Natural killer cell treated with Interleukin-12 subunit alpha and Interleukin-12 subunit beta and Interleukin-15 and Interleukin-18, amount 100 ng/mL, for 72 hours (primary cell): Measurements from ENCODE around the gene COG5. TPM values are rescaled to one million over a fixed set of nuclear protein-coding genes. Genes with fewer than 3 reads are reported as not detected.
"Not testable (repeated sequence)": the region's sequence is repeated elsewhere in the genome, so short reads cannot be mapped to it uniquely, and the experiment has no call there.

ENCODE experiments used
- ATAC-seq, 2 donors: fragments of 150-1000 bp; cut with Tn5 transposase in 1 of 2; sonication (Bioruptor Pico), chemical (Tn5 transposase) in 1 of 2; 2 replicates each; pipeline ENCODE4 v1.10.0; 2021
- DNase-seq: peaks from one replicate; pipeline ENCODE4 v3.0.0; 2022; ENCODE audit warnings: low spot score
- H3K27ac Mint-ChIP-seq, 2 donors: 1 replicate in 1 of 2; 2 replicates in 1 of 2; pipeline ENCODE4 v1.8.0; 2022; ENCODE audit warnings: mixed read lengths in 2 of 2, mild to moderate bottlenecking in 1 of 2, moderate library complexity in 1 of 2
- H3K27me3 Mint-ChIP-seq, 2 donors: 1 replicate in 1 of 2; 2 replicates in 1 of 2; pipeline ENCODE4 v1.8.0; 2022; ENCODE audit warnings: mixed read lengths in 2 of 2
- H3K36me3 Mint-ChIP-seq: one replicate; pipeline ENCODE4 v1.8.0; 2022; ENCODE audit warnings: mixed read lengths
- H3K4me1 Mint-ChIP-seq, 2 donors: 1 replicate in 1 of 2; 2 replicates in 1 of 2; pipeline ENCODE4 v1.8.0; 2022; ENCODE audit warnings: low read depth in 2 of 2, mixed read lengths in 2 of 2, mild to moderate bottlenecking in 1 of 2
- H3K4me3 Mint-ChIP-seq: one replicate; pipeline ENCODE4 v1.8.0; 2022; ENCODE audit warnings: mixed read lengths
- H3K9me3 Mint-ChIP-seq: 2 replicates; pipeline ENCODE4 v1.8.0; 2022; ENCODE audit warnings: mixed read lengths
- total RNA-seq, 2 donors: library from RNA; stranded (reverse); gene quantifications; one replicate each; pipeline ENCODE4 v1.2.3, GENCODE V29; 2022

COG5 gene
- total RNA-seq, 2 donors from 2014 or later, result 41.0 to 56.2 TPM

DNA sequence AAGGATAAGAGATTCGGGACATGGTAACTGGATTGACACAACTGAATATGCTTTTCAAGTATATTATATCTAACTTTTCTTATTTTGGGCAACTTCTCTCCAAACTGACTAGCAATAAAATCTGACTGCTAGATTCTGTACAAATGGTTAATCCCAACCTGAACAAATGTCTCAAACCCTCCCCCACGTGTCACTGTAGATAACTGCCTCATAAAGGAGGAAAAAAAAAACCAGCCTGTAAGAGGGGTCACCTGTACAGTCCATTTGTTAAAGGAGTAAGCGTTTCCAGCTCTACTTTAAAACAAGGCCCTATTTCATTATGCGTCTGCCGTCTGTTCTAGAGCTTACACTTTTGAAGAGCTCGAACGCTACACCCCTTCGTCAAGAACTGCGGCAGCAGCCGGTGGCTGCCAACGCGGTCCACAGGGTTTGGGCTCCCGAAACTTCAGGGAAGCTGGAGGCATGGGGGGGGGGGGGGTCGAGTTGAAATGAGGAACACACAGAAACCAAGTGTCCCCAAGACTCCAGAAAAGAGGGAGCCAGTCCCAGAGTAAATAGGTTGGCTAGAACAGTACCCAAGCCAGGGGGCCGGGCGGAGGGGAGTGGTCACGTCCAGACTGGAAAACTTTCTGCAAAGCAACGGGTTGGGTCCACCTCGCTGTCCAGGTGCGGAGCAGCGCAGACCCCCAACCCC lies 492 bp downstream of the COG5 start:
- Mint-ChIP-seq H3K4me1 (peaks cover 40 to 48% of the 10 kb centered on the region in 2 donors), H3K36me3 (no peaks in the 10 kb centered on the region), H3K4me3 (peak overlapping the region; percentile 86), H3K27ac (peak overlapping the region; percentile 66 to 86), H3K9me3 (no peaks in the 10 kb centered on the region), H3K27me3 (no peaks in the 10 kb centered on the region)
- no peak for DNase-seq
- ATAC-seq, result peak; percentile 75 to 78

DNA sequence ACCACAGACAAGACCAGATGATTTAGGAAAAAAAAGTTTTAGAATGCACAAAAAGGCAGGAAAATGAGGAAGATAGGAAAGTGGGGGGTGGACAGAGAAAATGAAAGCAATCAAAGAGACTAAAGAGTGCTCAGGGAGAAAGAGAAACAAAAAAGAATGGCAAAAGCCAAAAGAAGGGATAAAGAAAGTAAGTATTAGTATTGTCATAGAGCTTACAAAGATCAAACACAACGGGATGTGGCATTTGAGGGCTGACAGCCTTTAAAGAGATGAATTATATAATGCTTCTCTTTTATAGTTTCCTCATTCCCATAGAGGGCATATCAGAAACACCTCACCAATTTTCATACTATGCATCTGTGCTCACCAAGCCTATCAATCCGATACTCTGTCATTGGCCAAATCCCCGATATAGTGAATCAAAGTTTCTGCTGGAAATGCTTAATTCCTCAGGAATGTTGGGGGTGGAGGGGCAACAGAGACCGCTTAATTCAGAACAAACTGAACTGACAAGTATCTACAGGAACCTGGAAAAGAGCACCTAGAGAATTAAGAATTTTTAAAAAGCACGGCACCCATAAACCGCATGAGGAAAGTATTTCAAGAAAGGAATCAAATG lies 2.7 kb downstream of the COG5 start:
- Mint-ChIP-seq H3K4me1 (peaks cover 39 to 48% of the 10 kb centered on the region in 2 donors), H3K36me3 (no peaks in the 10 kb centered on the region), H3K4me3 (peak overlapping the region; percentile 7), H3K27ac (peak overlapping the region; percentile 6 to 28), H3K27me3 (no peaks in the 10 kb centered on the region), H3K9me3 (no peaks in the 10 kb centered on the region)
- DNase-seq (no peak), ATAC-seq (no peak)

DNA sequence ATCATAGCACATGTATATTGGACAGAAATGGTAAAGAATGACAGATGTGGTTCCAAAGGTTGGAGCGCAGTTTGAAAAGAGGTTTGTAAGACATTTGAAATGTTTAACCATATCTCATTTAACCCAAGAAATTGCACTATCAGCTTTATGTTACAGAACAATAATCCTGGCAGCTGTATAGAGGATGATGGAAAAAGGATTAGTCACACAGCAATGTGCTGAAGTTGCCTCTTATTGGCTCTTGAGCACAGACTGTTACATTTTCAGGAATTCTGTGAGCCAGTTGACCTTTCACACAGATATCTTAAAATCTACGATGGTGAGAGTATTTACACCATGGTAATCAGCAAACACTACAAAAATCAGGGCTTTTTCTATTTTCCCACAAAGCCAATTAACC lies 3.9 kb downstream of the COG5 start:
- no peak overlapping the region for H3K4me3 Mint-ChIP-seq
- H3K36me3 Mint-ChIP-seq, result no peaks in the 10 kb centered on the region
- H3K9me3 Mint-ChIP-seq, result no peaks in the 10 kb centered on the region
- H3K27ac Mint-ChIP-seq, result no peak overlapping the region
- H3K4me1 Mint-ChIP-seq, result peaks cover 35 to 46% of the 10 kb centered on the region in 2 donors
- ATAC-seq, result no peak
- H3K27me3 Mint-ChIP-seq, result no peaks in the 10 kb centered on the region
- no peak for DNase-seq

DNA sequence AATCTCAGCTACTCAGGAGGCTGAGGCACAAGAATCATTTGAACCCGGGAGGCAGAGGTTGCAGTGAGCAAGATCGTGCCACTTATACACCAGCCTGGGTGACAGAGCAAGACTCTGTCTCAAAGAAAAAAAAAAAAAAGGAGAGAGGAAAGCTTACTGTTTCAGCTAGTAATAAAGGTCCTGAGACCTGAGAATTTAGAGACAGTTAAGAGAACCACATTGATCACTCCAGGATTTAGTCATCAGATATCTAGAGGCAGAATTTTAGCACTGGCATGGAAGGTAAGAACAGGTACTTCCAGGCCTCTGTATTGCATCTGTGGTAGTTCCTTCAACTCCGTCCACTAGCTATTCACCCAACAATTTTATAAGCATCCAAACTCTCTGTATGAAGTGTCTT lies 7.8 kb downstream of the COG5 start:
- Mint-ChIP-seq H3K36me3 (peaks cover 5% of the 10 kb centered on the region), H3K4me3 (no peak overlapping the region), H3K9me3 (no peaks in the 10 kb centered on the region), H3K4me1 (peaks cover 10 to 27% of the 10 kb centered on the region in 2 donors), H3K27ac (no peak overlapping the region), H3K27me3 (no peaks in the 10 kb centered on the region)
- DNase-seq, result no peak
- no peak for ATAC-seq

DNA sequence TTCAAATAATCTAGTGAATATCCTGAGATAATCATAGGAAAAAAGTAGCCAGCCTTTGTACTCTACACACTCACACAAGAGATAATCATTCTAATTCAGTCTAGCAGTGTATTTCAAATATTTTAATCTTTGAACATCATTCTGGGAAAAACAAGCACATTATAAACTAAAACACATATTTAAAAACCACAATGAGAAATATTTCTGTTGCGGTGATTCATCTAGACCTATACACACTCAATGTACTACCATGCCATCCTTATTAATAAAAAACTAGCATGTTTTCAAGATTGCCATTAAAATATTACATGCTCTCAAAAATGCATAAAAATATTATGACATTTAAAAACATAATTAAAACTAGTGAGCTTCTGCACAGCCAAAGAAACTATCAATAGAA lies 11.8 kb downstream of the COG5 start:
- no peak for DNase-seq
- Mint-ChIP-seq H3K4me1 (peaks cover 11 to 17% of the 10 kb centered on the region in 2 donors), H3K9me3 (no peaks in the 10 kb centered on the region), H3K36me3 (peaks cover 21% of the 10 kb centered on the region), H3K4me3 (no peak overlapping the region), H3K27ac (no peak overlapping the region), H3K27me3 (no peaks in the 10 kb centered on the region)
- ATAC-seq, result no peak

DNA sequence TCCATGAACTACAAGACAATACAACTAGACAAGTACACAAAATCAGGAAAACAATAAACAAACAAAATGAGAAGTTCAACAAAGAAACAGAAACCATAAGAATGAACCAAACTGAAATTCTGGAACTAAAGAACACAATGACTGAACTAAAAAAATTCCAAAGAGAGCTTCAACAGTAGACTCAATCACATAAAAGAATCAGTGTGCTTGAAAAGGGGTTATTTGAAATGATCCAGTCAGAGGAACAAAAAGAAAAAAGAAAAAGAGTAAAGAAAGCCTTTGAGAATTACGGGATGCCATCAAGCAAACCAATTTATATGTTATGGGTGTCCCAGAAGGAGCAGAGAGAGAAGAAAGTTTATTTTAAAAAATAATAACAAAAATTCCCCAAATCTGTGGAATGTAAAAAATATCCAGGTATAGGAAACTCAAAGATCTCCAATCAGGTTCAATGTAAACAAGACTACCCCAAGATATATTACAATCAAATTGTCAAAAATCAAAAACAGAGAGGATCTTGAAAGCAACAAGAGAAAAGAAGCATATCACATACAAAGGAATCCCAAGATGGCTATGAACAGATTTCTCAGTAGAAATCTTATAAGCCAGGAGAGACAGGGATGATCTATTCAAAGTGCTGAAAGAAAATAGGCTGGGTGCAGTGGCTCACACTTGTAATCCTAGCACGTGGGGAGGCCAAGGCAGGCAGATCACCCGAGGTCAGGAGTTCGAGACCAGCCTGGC lies 18.7 kb downstream of the COG5 start:
- no peaks in the 10 kb centered on the region for H3K27me3 Mint-ChIP-seq
- no peak for DNase-seq
- no peak overlapping the region for H3K27ac Mint-ChIP-seq
- peaks cover 4% of the 10 kb centered on the region for H3K9me3 Mint-ChIP-seq
- no peak for ATAC-seq
- H3K4me3 Mint-ChIP-seq, result no peak overlapping the region
- H3K36me3 Mint-ChIP-seq, result peaks cover 42% of the 10 kb centered on the region
- H3K4me1 Mint-ChIP-seq, result peaks cover 3 to 5% of the 10 kb centered on the region in 2 donors

DNA sequence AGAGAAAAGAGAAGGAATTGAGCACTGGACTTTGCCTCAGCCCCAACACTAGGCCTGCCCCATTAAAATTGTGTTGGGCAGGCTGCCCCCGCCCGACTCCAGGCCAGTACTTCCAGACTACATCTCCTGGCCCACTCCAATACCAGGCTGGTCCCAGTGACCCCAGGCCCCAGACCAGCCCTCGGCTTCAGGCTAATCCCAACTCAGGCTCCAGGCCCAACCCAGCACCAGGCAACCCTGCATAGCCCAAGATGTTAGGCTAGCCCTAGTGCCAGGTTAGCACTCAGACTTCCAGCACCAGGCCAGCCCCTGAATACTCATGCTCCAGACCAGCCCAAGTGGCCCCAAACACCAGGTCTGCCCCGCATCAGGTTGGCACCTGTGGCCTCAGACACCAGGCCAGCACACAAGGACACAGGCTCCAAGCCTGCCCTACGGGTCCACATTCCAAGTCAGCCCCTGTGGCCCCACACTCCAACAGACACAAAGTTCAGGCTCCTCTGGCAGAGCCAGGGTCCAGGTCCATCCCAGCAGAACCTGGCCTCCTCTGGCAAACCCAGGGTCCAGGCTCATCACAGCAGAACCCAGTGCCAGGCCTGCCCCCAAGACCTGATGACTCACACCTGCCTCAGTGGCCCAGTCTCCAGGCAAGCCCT lies 20.3 kb downstream of the COG5 start:
- Mint-ChIP-seq H3K27ac (no peak overlapping the region), H3K36me3 (peaks cover 45% of the 10 kb centered on the region), H3K4me1 (peaks cover 3 to 10% of the 10 kb centered on the region in 2 donors), H3K27me3 (no peaks in the 10 kb centered on the region), H3K4me3 (no peak overlapping the region), H3K9me3 (peaks cover 4% of the 10 kb centered on the region)
- ATAC-seq (peak in 1 of 2 donors; percentile 43), DNase-seq (no peak)

DNA sequence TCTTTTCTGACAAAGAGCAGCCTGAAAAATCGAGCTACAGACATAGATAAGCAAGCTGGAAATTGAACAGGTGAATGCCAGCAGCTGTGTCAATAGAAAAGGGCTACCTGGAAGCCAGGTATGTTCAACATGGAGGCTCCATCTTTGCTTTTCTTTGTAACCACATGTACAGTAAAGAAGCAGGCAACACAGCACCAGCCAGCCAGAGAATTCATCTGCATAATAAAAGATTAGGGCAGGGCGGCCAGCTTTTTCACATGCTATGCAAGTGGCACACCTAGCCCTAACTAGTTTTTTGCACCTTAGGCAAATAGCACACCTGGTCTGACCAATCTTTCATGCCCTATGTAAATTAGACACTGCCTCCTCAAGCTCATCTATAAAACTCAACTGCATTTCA lies 25.7 kb downstream of the COG5 start:
- H3K4me1 Mint-ChIP-seq, result peaks cover 28 to 34% of the 10 kb centered on the region in 2 donors
- peaks cover 35% of the 10 kb centered on the region for H3K36me3 Mint-ChIP-seq
- H3K27ac Mint-ChIP-seq, result no peak overlapping the region

DNA sequence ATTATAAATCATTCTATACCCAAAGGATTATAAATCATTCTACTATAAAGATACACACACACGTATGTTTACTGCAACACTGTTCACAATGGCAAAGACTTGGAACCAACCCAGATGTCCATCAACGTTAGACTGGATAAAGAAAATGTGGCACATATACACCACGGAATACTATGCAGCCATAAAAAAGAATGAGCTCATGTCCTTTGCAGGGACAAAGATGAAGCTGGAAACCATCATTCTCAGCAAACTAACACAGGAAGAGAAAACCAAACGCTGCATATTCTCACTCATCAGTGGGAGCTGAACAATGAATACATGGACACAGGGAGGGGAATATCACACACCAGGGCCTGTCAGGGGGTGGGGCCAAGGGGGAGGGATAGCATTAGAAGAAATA lies 26.5 kb downstream of the COG5 start:
- DNase-seq, H3K27me3 Mint-ChIP-seq, H3K27ac Mint-ChIP-seq, H3K4me3 Mint-ChIP-seq, H3K9me3 Mint-ChIP-seq, ATAC-seq: not testable (repeated sequence)
- H3K4me1 Mint-ChIP-seq, result peaks cover 26 to 37% of the 10 kb centered on the region in 2 donors
- H3K36me3 Mint-ChIP-seq, result peaks cover 32% of the 10 kb centered on the region

More for the DNA sequence above, 25.7 kb downstream of the COG5 start:
- no peaks in the 10 kb centered on the region for H3K27me3 Mint-ChIP-seq
- DNase-seq, result no peak
- peaks cover 8% of the 10 kb centered on the region for H3K9me3 Mint-ChIP-seq
- no peak overlapping the region for H3K4me3 Mint-ChIP-seq
- no peak for ATAC-seq

DNA sequence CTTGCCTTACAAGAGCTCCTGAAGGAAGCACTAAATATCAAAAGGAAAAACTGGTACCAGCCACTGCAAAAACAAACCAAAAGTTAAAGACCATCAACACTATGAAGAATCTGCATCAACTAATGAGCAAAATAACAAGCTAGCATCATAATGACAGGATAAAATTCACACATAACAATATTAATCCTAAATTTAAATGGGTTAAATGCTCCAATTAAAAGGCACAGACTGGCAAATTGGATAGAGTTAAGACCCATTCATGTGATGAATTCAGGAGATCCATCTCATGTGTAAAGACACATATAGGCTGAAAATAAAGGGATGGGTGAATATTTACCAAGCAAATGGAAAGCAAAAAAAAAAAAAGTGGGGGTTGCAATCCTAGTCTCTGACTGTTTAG lies 29.6 kb downstream of the COG5 start:
- no peaks in the 10 kb centered on the region for H3K27me3 Mint-ChIP-seq
- peaks cover 8% of the 10 kb centered on the region for H3K9me3 Mint-ChIP-seq
- ATAC-seq, result no peak
- peaks cover 26 to 29% of the 10 kb centered on the region in 2 donors for H3K4me1 Mint-ChIP-seq
- H3K36me3 Mint-ChIP-seq, result peaks cover 25% of the 10 kb centered on the region
- no peak overlapping the region for H3K4me3 Mint-ChIP-seq
- DNase-seq, result no peak
- H3K27ac Mint-ChIP-seq, result no peak overlapping the region

DNA sequence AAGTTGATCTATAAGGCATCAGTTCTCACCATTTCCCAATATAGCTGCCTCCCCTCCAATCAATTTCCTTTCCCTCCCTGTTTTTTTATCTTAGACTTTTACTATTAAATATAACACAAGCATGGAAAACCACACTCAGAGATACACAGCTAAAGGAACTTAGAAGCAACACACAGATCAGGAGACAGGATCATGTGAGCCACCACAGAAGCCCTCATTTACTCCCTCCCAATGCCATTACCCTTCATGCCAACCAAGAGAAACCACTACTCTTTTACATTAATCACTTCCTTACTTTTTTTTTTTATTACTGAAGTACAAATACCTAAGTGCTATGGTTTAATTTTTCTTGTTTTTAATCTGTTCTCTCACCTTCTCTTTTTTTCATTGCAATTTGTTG lies 33.0 kb downstream of the COG5 start:
- H3K4me1 Mint-ChIP-seq, result peaks cover 24 to 29% of the 10 kb centered on the region in 2 donors
- H3K9me3 Mint-ChIP-seq, result peaks cover 8% of the 10 kb centered on the region
- no peaks in the 10 kb centered on the region for H3K27me3 Mint-ChIP-seq
- peaks cover 17% of the 10 kb centered on the region for H3K36me3 Mint-ChIP-seq
- no peak overlapping the region for H3K4me3 Mint-ChIP-seq
- ATAC-seq, result no peak
- DNase-seq, result no peak
- no peak overlapping the region for H3K27ac Mint-ChIP-seq

DNA sequence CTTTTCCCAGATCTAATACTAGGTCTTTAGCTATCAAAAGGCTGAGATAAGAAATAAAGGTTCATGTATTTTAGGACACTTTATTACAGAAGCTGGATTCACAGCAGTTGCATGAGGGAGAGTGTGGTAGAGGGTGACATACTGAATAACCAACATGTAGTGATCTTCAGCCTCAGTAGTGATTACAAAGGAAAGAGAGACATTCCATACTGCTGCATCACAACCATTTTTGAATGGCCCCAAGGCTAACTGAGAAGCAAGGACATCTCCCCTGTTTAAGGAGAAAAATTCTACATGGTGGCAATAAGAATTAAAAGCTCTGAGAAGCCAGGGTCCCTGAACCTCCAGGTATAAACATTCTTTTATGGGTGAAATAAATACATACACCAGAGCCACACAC lies 35.3 kb downstream of the COG5 start:
- Mint-ChIP-seq H3K9me3 (no peaks in the 10 kb centered on the region), H3K4me1 (peaks cover 7 to 8% of the 10 kb centered on the region in 2 donors), H3K27me3 (no peaks in the 10 kb centered on the region), H3K27ac (no peak overlapping the region), H3K4me3 (no peak overlapping the region), H3K36me3 (peaks cover 5% of the 10 kb centered on the region)
- no peak for DNase-seq
- ATAC-seq, result no peak

DNA sequence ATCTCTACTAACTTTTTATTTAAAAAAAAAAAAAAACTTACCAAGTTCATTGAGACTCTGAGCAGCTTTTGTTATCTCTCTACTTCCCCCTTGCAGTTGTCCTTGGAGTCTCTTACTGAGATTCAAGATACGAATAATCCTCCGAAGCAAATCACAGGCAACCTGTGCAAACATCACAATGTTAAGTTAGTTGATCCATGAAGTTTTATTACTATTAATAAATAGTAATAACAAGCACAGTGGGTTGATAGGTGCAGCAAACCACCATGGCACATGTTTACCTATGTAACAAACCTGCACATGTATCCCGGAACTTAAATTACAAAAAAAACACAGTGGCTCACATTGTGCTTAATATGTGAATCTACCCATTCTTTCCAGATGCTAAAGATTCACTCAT lies 36.5 kb downstream of the COG5 start:
- Mint-ChIP-seq H3K4me3 (no peak overlapping the region), H3K36me3 (peaks cover 5% of the 10 kb centered on the region), H3K27me3 (no peaks in the 10 kb centered on the region), H3K4me1 (peaks cover 0 to 6% of the 10 kb centered on the region in 2 donors), H3K9me3 (no peaks in the 10 kb centered on the region), H3K27ac (no peak overlapping the region)
- DNase-seq (no peak), ATAC-seq (no peak)

DNA sequence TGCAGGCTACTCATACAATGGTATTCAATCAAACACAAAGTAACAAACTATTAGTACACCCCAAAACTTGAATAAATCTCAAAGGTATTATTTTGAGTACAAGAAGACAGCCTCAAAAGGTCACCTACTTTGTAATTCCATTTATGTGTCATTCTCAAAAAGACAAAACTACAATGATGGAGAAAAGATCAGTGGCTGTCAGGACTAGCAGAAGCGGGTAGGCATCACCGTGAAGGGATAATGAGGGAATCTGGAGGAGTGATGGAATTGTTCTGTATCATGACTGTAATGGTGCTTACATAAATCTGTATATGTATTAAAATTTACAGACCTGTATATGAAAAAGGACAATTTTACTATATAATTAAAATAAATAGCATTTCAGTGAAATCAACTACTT lies 37.0 kb downstream of the COG5 start:
- H3K4me1 Mint-ChIP-seq, result peaks cover 2 to 8% of the 10 kb centered on the region in 2 donors
- no peak for ATAC-seq
- no peak for DNase-seq
- no peak overlapping the region for H3K4me3 Mint-ChIP-seq
- H3K27me3 Mint-ChIP-seq, result no peaks in the 10 kb centered on the region
- no peaks in the 10 kb centered on the region for H3K9me3 Mint-ChIP-seq
- peaks cover 8% of the 10 kb centered on the region for H3K36me3 Mint-ChIP-seq
- H3K27ac Mint-ChIP-seq, result no peak overlapping the region
